ENCODE results near the gene ZNF492.
"Not testable (repeated sequence)": the region's sequence is repeated elsewhere in the genome, so short reads cannot be mapped to it uniquely, and the experiment has no call there.

- TF ChIP-seq, protein P1, sequence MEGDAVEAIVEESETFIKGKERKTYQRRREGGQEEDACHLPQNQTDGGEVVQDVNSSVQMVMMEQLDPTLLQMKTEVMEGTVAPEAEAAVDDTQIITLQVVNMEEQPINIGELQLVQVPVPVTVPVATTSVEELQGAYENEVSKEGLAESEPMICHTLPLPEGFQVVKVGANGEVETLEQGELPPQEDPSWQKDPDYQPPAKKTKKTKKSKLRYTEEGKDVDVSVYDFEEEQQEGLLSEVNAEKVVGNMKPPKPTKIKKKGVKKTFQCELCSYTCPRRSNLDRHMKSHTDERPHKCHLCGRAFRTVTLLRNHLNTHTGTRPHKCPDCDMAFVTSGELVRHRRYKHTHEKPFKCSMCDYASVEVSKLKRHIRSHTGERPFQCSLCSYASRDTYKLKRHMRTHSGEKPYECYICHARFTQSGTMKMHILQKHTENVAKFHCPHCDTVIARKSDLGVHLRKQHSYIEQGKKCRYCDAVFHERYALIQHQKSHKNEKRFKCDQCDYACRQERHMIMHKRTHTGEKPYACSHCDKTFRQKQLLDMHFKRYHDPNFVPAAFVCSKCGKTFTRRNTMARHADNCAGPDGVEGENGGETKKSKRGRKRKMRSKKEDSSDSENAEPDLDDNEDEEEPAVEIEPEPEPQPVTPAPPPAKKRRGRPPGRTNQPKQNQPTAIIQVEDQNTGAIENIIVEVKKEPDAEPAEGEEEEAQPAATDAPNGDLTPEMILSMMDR (conservative IDR thresholded peaks at IDR 0.05; ENCODE audit: low read length) = not testable (repeated sequence)
- TF ChIP-seq EZH2phosphoT487 (IDR thresholded peaks at IDR 0.05; ENCODE audit: borderline replicate concordance) = not testable (repeated sequence)
Measured at GRCh38 chr19:22703096-22703495, 69.0 kb downstream of the ZNF492 start.

Data from Loucy (cell line).